Liver (tissue), 3 donors: ENCODE data around the gene API5.

Experiments
- EGR1 ChIP-seq, 2 donors: IDR thresholded peaks; 2 replicates each; pipeline ENCODE4 v1.6.1; 2016 to 2018; ENCODE audit warnings: antibody characterized with exemption in 2 of 2, low read depth in 2 of 2
- FOXA1 ChIP-seq: IDR thresholded peaks from 2 replicates; pipeline ENCODE4 v1.6.1; 2016; ENCODE audit warnings: antibody characterized with exemption
- GABPA ChIP-seq, 2 donors: IDR thresholded peaks in 1 of 2; conservative IDR thresholded peaks in 1 of 2; 2 replicates each; pipeline ENCODE4 v1.6.1; 2016; ENCODE audit warnings: antibody characterized with exemption in 2 of 2, mild to moderate bottlenecking in 1 of 2, moderate library complexity in 1 of 2
- HNF4G ChIP-seq: IDR thresholded peaks from 2 replicates; pipeline ENCODE4 v1.6.1; 2016; ENCODE audit warnings: antibody characterized with exemption
- JUND ChIP-seq, 2 donors: IDR thresholded peaks; 2 replicates each; pipeline ENCODE4 v1.6.1; 2016; ENCODE audit warnings: antibody characterized with exemption in 2 of 2
- RAD21 ChIP-seq, 2 donors: IDR thresholded peaks; 2 replicates each; pipeline ENCODE4 v1.6.1; 2016; ENCODE audit warnings: antibody characterized with exemption in 2 of 2, mild to moderate bottlenecking in 2 of 2
- RXRA ChIP-seq, 2 donors: IDR thresholded peaks; 2 replicates each; pipeline ENCODE4 v1.6.1; 2017 to 2018; ENCODE audit warnings: antibody characterized with exemption in 2 of 2, mild to moderate bottlenecking in 1 of 2
- TF ChIP-seq, protein P1 (sequence below): fragments of 150-350 bp; IDR thresholded peaks from 2 replicates; pipeline ENCODE4 v1.5.1; 2017; ENCODE audit warnings: improper control_type of control experiment, low read depth, low read length; ENCODE audit not compliant: missing input control
- TF ChIP-seq, protein P2 (sequence below): IDR thresholded peaks from 2 replicates; pipeline ENCODE4 v1.6.1; 2016; ENCODE audit warnings: antibody characterized with exemption, mild to moderate bottlenecking
- donor health status: healthy.
- donor health status: healthy.

DNA sequence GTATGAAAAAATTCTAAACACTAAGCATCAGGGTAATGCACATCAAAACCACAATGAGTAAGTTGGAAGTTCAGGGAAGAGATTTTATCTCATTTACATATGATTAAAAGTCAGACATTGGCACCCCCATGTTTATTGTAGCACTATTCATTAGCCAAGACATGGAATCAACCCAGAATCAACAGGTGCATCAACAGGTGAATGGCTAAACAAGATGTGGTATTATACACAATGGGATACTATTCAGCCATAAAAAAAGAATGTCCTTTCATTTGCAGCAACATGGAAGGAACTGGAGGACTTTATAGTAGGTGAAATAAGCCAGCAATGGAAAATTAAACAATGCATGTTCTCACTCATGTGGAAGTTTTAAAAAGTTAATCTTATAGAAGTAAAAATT lies 29.4 kb downstream of the API5 start:
- TF ChIP-seq, protein P1, sequence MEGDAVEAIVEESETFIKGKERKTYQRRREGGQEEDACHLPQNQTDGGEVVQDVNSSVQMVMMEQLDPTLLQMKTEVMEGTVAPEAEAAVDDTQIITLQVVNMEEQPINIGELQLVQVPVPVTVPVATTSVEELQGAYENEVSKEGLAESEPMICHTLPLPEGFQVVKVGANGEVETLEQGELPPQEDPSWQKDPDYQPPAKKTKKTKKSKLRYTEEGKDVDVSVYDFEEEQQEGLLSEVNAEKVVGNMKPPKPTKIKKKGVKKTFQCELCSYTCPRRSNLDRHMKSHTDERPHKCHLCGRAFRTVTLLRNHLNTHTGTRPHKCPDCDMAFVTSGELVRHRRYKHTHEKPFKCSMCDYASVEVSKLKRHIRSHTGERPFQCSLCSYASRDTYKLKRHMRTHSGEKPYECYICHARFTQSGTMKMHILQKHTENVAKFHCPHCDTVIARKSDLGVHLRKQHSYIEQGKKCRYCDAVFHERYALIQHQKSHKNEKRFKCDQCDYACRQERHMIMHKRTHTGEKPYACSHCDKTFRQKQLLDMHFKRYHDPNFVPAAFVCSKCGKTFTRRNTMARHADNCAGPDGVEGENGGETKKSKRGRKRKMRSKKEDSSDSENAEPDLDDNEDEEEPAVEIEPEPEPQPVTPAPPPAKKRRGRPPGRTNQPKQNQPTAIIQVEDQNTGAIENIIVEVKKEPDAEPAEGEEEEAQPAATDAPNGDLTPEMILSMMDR: no peak
- TF ChIP-seq JUND (IDR thresholded peaks at IDR 0.05) (no peak), HNF4G (no peak), RAD21 (IDR thresholded peaks at IDR 0.05) (no peak), FOXA1 (no peak), GABPA (IDR thresholded peaks at IDR 0.05 in 1 of 2, conservative IDR thresholded peaks at IDR 0.05 in 1 of 2) (no peak), RXRA (IDR thresholded peaks at IDR 0.05) (no peak), EGR1 (IDR thresholded peaks at IDR 0.05; ENCODE audit: low read depth in 2 of 2) (no peak)
- TF ChIP-seq, protein P2, sequence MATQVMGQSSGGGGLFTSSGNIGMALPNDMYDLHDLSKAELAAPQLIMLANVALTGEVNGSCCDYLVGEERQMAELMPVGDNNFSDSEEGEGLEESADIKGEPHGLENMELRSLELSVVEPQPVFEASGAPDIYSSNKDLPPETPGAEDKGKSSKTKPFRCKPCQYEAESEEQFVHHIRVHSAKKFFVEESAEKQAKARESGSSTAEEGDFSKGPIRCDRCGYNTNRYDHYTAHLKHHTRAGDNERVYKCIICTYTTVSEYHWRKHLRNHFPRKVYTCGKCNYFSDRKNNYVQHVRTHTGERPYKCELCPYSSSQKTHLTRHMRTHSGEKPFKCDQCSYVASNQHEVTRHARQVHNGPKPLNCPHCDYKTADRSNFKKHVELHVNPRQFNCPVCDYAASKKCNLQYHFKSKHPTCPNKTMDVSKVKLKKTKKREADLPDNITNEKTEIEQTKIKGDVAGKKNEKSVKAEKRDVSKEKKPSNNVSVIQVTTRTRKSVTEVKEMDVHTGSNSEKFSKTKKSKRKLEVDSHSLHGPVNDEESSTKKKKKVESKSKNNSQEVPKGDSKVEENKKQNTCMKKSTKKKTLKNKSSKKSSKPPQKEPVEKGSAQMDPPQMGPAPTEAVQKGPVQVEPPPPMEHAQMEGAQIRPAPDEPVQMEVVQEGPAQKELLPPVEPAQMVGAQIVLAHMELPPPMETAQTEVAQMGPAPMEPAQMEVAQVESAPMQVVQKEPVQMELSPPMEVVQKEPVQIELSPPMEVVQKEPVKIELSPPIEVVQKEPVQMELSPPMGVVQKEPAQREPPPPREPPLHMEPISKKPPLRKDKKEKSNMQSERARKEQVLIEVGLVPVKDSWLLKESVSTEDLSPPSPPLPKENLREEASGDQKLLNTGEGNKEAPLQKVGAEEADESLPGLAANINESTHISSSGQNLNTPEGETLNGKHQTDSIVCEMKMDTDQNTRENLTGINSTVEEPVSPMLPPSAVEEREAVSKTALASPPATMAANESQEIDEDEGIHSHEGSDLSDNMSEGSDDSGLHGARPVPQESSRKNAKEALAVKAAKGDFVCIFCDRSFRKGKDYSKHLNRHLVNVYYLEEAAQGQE: no peak
